ENCODE results near the gene ASAP2. TPM values are rescaled to one million over a fixed set of nuclear protein-coding genes. Genes with fewer than 3 reads are reported as not detected.
A peak's percentile ranks its signal among the peaks of the same experiment; 100 is the strongest.

Gene ASAP2
- total and polyA plus RNA-seq, 9 of the 15 experiments (the other 6 are each of a cell fraction or from before 2014, with no cell fraction given), result 0.06 to 4.3 (median 3.1) TPM

GRCh38 chr2:9169349-9170107 lies 37.1 kb upstream of the ASAP2 start (continued):
- TF ChIP-seq CUX1 (CRISPR knock-in tag; IDR thresholded peaks at IDR 0.05) (peak; percentile 96), ZNF165 (CRISPR knock-in tag; IDR thresholded peaks at IDR 0.05; ENCODE audit: borderline replicate concordance) (peak; percentile 95), CXXC5 (CRISPR knock-in tag; IDR thresholded peaks at IDR 0.05) (peak; percentile 77), TEAD1 (CRISPR knock-in tag; IDR thresholded peaks at IDR 0.05) (peak in 1 of 2 experiments; percentile 97; a peak in 2 of 4 replicates), ZNF76 (CRISPR knock-in tag; IDR thresholded peaks at IDR 0.05; ENCODE audit: borderline replicate concordance) (peak; percentile 97), TCF3 (CRISPR knock-in tag; IDR thresholded peaks at IDR 0.05) (no peak), ZNF134 (CRISPR knock-in tag; conservative IDR thresholded peaks at IDR 0.05) (peak; percentile 84), IRF9 (tag; IDR thresholded peaks at IDR 0.05) (peak; percentile 95), ZBTB26 (CRISPR knock-in tag; IDR thresholded peaks at IDR 0.05) (peak; percentile 96), HINFP (tag; conservative IDR thresholded peaks at IDR 0.05; ENCODE audit: low read depth) (peak; percentile 93), ZNF347 (CRISPR knock-in tag; IDR thresholded peaks at IDR 0.05; ENCODE audit: low read depth) (peak; percentile 83; the same call in 1 of the 2 replicates), MTF1 (CRISPR knock-in tag; IDR thresholded peaks at IDR 0.05; ENCODE audit: borderline replicate concordance) (peak; percentile 93), NFIX (CRISPR knock-in tag; IDR thresholded peaks at IDR 0.05; ENCODE audit: low read depth) (peak; percentile 62), DIDO1 (tag; IDR thresholded peaks at IDR 0.05; ENCODE audit: low read depth) (peak; percentile 87), ELF4 (CRISPR knock-in tag; IDR thresholded peaks at IDR 0.05) (peak; percentile 69; the same call in 1 of the 2 replicates), KLF16 (IDR thresholded peaks at IDR 0.05) (0 out of 2 replicates have a peak, but pooled peaks have one; percentile 8), ZNF212 (CRISPR knock-in tag; IDR thresholded peaks at IDR 0.05) (peak; percentile 82; the same call in 1 of the 2 replicates)
